GM12872 (cell line): ENCODE data around the gene PLEKHA7.

Experiments
- TF ChIP-seq, protein P1 (sequence below): IDR thresholded peaks from 3 replicates; pipeline ENCODE4 v1.5.1; 2011; ENCODE audit warnings: low read depth, mild to moderate bottlenecking, low read length, moderate library complexity; ENCODE audit not compliant: insufficient read depth

Gene PLEKHA7

DNA sequence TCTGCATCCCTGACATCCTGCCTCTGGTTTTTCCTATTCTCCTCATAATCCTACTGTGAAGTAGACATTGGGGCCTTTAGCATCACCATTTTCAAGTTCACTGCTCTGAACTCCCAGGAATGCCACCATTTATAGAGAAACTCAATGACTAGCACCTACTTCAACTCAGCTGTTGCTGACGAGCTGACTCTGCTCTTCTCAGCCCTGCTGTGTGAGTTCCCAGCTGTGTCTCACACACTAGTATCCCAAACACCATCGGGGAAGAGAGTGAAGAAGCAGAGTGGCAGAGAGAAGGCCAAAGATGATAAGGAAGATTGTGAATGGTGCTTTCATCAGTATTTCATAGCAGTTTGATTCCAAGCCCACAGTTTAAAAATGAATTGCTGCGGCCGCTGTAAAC is 71.9 kb downstream of the PLEKHA7 start:
- TF ChIP-seq, protein P1, sequence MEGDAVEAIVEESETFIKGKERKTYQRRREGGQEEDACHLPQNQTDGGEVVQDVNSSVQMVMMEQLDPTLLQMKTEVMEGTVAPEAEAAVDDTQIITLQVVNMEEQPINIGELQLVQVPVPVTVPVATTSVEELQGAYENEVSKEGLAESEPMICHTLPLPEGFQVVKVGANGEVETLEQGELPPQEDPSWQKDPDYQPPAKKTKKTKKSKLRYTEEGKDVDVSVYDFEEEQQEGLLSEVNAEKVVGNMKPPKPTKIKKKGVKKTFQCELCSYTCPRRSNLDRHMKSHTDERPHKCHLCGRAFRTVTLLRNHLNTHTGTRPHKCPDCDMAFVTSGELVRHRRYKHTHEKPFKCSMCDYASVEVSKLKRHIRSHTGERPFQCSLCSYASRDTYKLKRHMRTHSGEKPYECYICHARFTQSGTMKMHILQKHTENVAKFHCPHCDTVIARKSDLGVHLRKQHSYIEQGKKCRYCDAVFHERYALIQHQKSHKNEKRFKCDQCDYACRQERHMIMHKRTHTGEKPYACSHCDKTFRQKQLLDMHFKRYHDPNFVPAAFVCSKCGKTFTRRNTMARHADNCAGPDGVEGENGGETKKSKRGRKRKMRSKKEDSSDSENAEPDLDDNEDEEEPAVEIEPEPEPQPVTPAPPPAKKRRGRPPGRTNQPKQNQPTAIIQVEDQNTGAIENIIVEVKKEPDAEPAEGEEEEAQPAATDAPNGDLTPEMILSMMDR: no peak

GRCh38 chr11:16941935-16942334 is 72.3 kb downstream of the PLEKHA7 start:
- TF ChIP-seq, protein P1: no peak

DNA sequence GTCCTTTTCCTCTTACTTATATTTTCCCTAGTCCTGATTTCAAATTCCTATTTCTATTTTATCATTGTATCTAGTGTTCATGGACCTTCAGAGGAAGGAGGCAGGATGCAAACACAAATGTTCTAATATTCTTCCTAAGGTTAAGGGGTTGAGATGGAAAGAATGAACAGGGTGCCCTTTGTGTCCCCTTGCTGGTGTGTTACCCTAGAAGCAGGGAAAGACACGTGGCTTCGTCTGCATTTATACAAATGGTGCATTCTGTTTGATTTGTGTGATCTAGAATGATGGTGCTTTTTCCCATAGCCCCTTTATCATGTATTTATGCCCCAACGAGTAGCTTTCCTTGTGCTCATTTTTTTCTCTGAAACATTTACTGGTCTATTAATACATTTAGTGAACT is 76.2 kb downstream of the PLEKHA7 start:
- TF ChIP-seq, protein P1: no peak

DNA sequence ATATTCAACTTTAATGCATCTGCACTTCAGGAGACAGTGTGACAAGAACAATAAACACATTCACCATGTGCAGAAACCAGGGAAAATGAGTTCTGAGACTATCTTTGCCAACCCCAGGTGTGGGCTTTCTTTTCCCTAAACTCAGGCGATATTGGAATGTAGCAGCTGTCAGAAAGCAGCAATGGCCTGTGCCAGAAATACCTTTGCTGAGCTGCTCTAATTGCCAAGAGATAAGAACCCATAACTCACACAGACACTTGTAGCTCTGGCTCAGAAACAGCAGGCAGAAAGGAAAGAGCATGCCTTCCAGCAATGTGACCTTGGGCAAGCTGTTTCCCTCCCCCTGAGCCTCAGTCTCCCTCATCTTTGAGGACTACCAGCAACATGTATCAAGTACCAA is 77.6 kb downstream of the PLEKHA7 start:
- TF ChIP-seq, protein P1: no peak

- TF ChIP-seq, protein P1: peak; percentile 79
Observed at GRCh38 chr11:16935518-16936302, 78.5 kb downstream of the PLEKHA7 start.

DNA sequence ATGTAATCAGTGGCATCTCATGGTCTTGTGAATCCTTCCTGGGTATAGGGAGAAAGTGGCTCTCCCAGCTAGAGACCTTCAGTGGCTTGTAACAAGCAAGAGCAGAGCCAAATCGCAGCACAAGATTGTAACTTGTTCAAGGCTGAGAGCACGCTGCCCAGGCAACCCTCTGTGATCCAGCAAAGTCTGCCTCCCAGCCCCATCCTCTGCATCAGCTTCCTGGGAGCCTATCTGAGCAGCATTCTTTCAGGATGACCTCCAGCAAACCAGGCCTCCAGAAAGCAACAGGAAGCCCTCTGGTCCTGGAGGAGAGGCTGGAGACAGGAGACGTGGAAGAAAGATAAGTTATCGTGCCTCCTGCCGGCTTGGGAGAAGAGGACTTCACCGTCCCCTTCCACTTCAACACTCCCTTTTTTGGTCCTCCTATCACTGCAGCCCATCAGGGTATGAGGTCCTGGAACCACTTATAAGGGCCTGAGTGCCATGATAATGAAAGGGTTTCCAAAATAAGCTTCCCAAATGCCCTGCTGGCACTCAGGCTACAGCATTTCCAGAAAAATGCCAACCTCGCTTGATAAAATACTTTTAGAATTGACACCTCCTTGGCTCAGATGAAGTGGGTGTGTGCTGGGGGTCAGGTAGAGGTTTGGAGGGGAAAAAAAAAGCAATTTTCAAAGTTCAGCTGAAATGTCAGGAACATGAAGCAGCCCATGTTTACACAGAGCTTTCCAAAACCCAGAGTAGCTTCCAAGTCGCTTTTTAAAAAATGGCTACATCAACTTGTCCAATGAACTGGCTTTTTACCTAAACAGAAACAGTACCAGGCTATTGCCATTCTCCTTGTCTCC is 80.2 kb downstream of the PLEKHA7 start:
- TF ChIP-seq, protein P1: no peak

DNA sequence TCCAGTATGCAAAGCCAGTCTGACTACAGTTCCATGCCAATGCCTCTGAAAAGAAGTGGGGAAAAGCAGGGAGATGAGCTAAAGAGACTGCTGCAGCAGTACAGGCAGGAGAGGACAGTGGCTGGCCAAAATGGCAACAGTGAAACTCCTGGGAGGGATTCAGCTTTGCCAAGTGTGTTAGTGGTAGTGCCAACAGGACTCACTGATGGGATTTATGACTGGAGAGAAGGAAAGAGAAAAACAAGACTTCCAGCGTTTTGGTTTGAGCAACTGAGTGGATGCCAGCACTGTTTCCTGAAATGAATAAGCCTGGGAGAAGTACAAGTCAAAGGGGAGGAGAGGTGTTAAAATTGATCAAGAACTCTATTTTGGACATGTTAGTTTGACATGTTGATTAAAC is 80.9 kb downstream of the PLEKHA7 start:
- TF ChIP-seq, protein P1: no peak
